ENCODE measurements around the gene SHB.

Gene SHB

GRCh38 chr9:38020151-38021076, 48.6 kb downstream of the SHB start:
- no peak for DNase-seq

GRCh38 chr9:38019731-38020130, 49.3 kb downstream of the SHB start:
- no peak for DNase-seq

DNA sequence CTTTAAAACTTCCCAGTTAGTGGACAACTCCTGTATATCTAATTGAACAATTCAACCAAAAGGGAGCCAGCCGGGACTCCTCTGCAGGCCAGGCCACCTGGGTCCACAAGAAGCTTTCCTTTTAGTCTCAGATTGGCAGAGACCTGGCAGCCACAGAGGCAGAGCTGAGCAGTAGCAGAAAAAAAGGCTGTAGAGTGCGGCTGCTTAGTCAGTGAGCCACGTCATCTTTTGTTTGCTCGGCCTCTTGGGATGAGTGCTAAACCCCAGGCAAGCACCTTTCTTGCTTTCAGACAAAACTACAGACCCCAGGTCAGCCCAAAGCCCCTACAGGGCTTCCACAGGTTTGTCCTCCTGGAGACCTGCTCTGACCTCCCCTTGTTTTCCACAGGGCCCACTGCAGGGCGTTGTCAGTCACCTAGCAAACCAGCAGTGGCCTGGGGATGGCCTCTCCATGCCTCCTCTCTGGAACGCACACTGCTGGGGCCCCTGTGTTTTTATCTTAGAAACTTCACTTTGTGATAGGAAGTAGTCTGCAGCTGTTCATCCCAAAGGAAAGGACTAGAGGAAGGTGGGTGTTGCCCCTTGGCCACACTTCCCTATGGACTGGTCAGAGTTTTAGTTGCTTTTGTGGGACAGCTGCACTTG, 49.9 kb downstream of the SHB start:
- DNase-seq = no peak

GRCh38 chr9:38018241-38018957, 50.6 kb downstream of the SHB start:
- no peak for DNase-seq

GRCh38 chr9:38017885-38018186, 51.2 kb downstream of the SHB start:
- DNase-seq = no peak

GRCh38 chr9:38017149-38017884, 51.7 kb downstream of the SHB start:
- DNase-seq = no peak

DNA sequence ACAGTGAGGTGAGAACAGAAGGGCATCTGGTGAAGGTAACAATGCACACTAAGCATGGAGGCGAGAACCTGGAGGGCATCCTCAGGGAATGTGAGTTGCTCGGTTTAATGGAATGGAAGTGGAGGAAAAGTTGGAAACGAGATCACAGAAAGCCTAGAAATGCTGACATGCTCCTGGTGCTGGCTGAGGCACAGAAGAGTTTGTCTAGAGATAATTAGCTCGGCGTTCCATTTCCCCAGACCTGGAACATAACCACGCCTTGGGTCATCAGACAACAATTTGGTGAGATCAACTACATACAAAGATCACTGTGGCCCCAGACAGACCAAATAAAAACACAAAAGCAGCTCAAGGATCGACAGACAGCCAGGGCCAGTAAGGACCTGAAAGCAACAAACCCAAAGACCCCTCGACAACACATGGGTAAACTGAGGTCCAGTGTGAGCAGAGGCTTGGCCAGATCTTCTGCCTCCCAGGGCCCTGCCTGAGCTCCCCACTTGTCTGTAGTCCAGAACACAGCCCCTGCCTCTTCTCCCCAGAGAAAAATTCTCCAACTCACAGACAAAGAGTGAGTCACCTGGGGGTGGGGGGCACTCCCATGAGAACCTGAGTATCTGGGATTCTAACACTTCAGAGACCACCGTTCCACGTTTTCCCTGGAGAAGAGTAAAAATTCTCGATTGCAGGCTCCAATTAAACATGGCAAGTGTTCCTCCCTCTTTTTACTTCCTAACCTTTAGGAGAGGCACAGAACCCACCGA, 52.5 kb downstream of the SHB start:
- no peak for DNase-seq

DNA sequence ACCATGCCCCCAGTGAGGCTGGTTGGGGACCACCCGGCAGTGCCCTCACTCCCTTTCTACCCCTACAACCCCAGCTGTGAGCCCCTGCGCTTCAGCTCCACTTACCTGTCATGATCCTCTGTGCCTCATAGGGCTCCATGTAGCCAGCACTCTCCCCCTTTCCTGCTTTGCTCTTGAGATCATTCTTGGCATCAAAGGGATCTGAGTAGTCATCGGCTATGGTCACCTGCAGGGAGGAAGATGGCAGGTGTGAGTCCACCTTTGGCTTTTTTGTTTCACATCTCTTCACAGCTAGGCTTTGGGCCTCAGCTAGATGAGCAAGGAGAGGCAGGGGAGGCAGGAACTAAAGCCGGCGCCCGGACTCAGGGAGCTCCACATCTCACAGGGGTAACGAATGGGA, 53.1 kb downstream of the SHB start:
- DNase-seq = no peak

GRCh38 chr9:38015266-38015665, 53.8 kb downstream of the SHB start:
- DNase-seq = no peak

DNA sequence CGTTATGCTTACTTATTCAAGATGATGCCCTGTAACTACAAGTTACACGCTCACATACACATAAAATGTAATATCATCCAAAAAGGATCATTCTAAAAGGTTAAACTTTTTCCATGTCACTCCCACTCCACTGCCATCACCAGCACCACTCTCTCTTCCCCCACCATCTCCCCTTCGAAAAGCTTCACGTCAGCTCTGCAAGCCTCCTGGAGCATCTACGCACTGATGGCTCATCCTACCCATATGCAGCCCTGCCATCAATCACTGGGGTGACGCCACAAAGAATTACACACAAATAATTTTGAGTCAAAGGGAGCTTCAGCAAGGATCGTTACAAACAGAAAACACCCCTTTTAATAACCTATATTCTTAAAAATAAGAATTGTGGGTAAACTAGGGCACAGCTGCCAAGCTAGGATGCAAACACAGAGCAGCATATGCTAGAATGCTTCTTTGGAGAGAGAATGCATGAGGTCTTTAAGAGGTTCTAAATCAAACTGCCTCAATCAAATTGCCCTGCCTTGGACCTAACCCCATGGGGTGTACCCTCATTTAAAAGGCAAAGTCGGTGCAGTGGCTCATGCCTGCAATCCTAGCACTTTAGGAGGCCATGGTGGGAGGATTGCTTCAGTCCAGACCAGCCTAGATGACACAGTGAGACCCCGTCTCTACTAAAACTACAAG, 56.1 kb downstream of the SHB start:
- no peak for DNase-seq

- no peak for DNase-seq
Measured at GRCh38 chr9:38011991-38012390, 57.0 kb downstream of the SHB start.

- DNase-seq = no peak
Measured at GRCh38 chr9:38010918-38011704, 57.9 kb downstream of the SHB start.

DNA sequence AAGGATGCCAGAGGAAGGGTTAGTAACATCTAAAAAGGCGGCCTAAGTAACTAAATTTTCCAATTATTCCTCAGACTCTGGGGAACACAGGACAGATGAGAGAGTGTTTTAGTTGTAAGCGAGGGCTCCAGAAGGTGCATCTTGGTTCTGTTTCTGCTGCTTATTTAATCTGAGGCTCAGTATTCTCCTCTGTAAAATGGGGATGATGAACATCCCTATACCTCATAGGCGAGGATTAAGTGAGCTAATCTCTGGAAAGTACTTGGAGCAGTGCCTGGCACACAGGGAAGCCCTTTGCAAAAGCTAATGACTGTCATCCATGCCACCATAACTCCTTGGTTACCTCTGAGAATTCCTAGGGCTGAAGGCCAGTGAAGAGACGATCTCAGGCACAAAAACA, 59.0 kb downstream of the SHB start:
- DNase-seq = no peak

GRCh38 chr9:38009035-38009501, 60.0 kb downstream of the SHB start:
- no peak for DNase-seq

- DNase-seq = peak; percentile 30
Measured at GRCh38 chr9:38008168-38009034, 60.6 kb downstream of the SHB start.

DNA sequence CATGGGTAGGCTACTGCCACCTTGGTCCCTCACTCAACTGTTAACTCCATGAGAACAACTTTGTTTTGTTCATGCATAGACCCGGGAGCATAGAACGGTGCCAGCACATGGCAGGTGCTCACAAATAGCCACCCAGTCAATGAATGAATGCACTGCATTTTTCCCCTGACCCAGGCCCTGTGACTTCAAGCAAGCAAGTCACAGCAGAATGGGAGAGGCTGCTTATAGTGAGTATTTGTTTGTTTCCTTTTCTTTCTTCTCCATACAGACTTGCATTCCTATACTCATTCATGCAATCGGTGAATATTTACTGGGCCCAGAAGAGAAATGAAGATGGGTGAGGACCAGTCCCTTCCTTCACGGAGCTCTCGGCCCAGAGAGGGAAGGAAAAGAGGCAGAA, 62.0 kb downstream of the SHB start:
- DNase-seq = no peak

- no peak for DNase-seq
Measured at GRCh38 chr9:38006163-38006562, 62.9 kb downstream of the SHB start.

DNA sequence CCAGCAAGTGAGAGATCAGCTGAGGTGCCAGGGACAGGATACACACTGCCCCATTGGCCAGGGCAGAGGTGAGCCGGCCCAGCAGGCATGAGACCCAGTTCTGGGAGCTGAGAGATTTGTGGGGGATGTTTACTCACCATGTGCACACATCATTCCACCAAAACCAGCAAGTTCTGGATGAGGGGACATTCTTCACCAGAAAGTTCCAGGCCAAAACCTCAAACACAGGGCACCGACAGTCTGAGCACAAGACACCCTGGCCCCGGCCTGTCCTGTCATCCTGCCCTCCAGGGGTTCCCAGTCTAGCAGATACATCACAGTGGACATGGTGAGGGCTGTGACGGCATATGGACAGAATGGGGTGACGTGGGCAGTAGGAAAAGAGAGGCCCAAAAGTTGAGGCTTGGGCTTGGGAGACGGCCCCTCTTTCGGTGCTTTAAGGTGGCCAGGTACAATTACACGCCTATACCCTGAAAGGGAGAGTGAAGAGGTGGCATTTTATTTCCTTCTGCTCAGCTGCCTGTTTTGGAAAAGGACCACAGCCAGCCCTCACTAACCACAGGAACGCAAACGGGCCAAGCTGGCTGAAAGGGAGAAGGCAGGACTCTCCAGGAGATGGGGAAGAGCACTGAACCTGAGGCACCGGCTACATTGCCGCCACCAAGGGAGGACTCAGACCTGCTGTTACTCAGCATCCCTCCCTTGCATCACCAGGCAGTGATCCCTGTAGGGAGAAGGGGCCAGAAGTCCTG, 64.0 kb downstream of the SHB start:
- no peak for DNase-seq
